GM19468 (cell line): ENCODE measurements around the gene NRSN1.
"Not testable (repeated sequence)": the region's sequence is repeated elsewhere in the genome, so short reads cannot be mapped to it uniquely, and the experiment has no call there.

Experiments
- ATAC-seq: cut with Tn5 transposase; IDR thresholded peaks from one replicate; pipeline ENCODE4 v1.9.1; 2021; ENCODE audit warnings: mild to moderate bottlenecking, moderate library complexity, moderate number of reproducible peaks; ENCODE audit not compliant: unreplicated experiment; ENCODE audit errors: extremely low read depth

The NRSN1 gene

DNA sequence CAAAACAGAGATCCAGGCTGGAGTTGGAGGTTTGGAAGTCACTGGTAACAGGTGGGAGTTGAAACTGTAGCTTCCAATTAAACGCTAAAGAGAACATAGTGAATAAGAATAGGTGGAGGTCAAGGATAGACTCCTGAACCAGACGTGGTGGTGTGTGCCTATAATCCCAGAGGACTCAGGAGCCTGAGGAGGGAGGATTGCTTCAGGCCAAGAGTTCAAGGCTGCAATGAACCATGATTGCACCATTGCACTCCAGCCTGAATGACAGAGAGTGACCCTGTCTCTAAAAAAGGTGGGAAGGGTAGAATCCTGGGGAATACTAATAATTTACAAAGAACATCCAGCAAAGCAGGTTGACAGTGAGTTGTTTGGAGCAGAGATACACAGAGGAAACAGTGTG, 13.6 kb downstream of the NRSN1 start:
- no peak for ATAC-seq

DNA sequence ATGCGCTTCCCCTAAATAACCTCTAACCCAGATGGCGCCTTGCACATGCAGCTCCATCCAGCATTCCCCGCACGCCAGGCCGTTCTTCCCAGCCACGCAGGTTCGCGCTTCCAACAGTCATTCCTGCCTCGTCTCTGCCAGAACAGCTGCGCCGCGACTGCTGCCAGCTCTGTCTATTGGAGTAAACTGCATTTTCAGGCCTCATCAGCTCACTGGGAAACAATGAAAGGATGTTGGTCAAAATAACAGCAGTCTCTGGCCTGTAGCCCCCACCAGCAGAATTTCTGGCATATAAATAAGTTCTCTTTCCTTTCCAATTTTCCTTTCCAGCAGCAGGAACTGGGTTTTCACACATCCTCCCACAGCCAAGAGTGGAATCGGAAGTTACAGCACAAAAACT, 14.6 kb downstream of the NRSN1 start:
- no peak for ATAC-seq

DNA sequence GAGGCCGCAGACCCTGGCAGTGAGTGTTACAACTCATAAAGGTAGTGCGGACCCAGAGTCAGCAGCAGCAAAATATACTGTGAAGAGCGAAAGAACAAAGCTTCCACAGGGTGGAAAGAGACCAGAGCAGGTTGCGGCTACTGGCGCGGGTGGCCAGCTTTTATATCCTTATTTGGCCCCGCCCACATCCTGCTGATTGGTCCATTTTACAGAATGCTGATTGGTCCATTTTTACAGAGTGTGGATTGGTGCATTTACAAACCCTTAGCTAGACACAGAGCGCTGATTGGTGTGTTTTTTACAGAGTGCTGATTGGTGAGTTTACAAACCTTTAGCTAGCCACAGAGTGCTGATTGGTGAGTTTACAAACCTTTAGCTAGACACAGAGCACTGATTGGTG, 16.7 kb downstream of the NRSN1 start:
- not testable (repeated sequence) for ATAC-seq

DNA sequence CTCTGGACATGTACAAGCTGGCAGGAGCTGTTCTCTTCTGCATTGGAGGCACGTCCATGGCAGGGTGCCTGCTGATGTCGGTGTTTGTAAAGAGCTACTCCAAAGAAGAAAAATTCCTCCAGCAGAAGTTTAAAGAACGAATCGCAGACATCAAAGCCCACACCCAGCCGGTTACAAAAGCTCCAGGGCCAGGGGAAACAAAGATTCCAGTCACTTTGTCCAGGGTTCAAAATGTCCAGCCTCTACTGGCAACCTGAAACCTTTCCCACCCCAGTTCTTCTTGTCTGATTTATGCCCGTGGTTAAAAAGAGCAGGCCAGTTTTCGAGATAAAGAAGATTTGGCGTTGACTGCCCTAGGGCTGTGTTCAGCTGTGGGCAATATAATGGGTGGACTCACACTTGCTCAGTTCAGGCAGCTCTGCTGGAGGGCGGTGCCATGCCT, 19.7 kb downstream of the NRSN1 start:
- ATAC-seq, result no peak

DNA sequence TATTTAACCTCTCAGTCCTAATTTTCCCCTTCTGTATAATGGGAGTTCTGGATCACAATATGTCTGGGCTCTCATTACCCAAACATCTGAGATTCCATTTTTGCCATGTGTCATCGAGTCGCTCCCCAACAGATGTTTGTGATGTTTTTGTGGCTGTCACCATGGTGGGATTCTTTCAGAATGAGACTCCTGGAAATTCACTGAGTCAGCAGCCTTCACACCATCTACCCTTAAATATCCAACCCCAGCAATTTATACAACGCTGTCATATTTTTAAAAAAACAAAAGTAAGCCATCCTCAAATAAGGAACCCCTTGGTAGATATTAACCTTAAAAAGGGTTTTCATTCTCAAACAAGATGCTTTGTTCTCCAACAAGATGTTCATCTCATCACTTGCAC, 20.9 kb downstream of the NRSN1 start:
- ATAC-seq, result no peak

DNA sequence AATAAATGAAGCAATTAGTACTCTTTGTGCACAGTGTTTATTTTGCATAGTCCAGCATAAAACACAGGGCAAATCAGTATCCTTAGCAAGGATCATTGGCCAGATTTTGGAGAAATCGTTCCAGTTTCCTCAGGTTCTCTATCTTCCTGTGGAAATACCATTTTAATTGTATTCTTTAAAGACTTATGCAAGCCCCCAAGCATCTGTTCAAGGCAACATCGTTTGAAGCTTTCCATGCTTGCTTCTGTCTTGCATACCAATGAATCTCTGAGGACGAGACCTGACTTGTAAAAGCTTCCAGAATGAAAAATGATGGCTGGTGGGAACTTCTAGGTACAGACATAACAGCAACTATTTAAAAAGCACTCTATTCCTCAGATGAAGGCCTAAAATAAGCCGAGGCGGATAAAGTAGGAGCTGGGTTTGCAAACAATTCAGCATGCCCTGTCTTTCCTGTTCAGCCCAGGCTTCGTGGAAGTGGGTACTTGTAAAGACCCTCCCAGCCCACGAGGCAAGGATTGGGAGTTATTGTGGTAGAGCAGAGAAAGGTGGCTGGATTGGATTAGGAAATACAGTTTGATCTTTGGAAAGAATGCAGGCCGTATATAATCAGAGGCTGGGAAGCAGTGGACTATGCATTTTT, 21.6 kb downstream of the NRSN1 start:
- ATAC-seq, result no peak

DNA sequence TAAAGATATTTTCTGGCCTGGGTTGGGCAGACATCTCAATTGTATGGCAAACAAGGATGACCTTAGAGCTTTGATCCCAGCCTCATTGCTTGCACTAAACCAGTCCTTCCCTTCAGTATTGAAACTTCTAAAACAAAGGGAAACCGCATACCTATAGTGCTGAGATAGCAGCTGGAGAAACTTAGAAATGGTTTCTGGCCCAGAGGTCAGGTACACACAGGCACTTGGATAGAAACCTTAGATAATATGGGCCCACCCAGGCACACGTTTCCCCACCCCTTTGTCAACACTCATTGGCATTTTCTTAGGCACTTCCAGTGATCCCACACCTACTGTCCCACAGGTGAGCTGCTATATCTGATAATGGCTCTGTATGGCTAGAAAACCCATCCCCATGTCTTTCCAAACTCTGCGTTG, 22.1 kb downstream of the NRSN1 start:
- ATAC-seq, result no peak

DNA sequence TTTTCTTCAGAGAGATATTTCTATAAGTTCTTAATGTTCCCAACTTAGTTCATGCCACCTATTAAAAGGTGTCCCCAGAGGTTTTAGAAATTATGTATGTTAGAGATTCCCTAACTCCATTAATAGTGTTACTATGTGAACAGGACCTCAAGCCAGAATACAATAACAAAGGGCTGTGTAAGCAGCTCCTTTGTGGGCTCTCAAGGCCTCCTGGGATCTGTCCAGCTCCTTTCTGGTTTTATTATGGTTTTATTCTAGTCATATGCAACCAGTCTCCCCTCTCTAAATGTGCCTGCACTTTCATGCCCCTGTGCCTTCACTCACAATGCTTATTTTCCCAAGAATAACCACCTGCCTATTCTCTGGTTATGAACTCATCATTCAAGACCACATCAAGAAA, 22.7 kb downstream of the NRSN1 start:
- ATAC-seq, result no peak

DNA sequence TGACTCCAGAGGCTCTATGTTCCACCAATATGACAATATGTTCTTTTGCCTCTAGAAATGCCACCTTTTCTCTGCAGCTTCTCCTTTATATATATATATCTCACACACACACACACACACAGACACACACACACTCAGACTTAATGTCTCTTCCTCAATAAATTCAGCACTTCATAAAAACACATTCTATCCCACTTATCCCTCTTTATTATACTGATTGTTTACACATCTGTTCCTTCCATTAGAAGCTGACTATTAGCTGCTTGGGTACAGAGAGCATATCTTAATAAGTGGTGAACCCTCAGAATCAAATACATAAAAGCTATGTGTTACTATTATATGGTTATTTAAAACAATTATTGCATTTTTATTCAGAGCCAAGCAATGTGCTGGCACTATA, 23.3 kb downstream of the NRSN1 start:
- ATAC-seq, result no peak

DNA sequence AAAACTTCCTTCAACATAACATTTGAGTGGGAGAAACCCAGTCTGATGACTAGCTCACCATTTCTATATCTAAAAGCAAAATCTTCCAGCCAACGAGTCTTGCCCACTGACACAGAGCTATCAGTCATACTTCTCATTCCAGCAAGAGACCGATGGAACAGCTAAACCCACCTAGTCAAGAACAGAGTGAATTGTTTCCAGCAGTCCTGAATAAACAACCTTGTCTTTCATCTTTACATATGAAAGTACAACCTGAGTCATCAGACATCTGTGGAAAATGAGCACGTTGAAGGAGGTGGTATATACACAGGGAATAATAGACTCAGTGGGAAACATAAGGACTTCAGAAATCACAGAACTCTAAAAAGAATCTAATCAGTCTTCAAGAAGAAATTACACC, 23.8 kb downstream of the NRSN1 start:
- ATAC-seq, result no peak

DNA sequence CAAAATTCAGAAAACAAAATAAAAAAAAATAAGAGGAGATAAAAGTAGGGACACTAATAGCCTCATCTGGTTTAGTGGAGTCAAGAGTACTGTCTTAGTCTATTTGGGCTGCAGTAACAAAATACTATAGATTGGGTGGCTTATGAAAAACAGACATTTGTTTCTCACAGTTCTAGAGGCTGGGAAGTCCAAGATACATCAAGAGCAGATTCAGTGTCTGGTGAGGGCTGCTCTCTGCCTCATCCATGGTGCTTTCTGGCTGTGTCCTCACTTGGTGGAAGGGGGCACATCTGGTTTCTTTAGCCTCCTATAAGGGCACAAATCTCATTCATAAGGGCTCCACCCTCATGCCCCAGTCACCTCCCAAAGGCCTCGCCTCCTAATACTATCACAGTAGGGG, 26.0 kb downstream of the NRSN1 start:
- ATAC-seq, result no peak

DNA sequence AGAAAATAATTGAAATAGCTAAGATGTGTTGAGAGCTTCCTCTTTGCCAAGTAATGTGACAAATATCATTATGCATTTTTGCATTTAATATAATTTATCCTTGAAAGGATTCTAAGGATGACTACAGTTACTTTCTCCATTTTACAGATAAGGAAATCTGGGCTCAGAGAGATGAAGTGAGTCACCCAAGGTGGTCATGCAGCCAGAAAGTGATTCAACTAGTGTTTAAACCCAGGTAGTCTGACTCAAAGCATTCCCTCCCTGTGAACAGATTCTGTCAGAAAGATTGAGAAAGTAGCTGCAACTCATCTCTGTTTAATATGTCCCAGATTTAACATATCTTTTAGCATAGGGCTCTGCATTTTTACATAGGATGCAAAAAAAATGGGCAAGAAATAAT, 28.1 kb downstream of the NRSN1 start:
- ATAC-seq, result no peak

DNA sequence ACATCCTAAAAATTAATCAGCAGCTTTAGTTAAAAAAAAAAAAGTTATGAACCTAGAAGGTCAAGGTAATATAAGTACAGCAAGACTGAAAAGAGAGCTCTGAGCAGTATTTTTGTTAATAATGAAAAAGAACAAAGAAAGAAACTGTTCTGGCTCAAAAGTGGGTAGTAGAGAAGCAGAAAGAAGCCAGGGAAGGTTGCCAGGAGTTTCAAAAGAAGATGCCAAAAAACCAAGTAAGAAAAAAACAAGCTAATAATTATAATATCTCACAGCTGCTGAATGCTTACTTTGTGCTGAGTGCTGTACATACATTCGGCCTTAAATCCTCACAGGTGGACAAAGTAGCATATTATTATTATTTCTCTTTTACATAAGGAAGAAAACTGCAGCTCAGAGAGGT, 31.9 kb downstream of the NRSN1 start:
- ATAC-seq, result no peak

DNA sequence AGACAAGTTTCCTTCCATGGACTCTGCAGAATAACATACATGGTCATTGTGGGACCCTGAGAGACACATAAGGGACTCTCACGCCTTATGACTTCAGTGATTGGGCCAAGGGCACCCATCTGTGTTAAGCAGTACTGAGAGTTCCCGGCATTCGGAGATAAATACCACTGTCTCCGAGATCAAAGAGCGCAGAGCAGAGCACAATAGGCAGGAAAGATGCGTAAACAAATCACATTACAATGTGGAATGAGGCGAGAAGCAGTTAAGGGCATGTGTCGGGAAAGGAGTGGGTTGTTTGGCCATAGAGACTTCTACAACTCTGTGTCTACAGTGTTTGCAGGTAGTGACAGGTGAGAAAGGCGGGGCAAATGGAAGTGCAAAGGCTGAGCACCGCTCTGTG, 57.6 kb downstream of the NRSN1 start:
- no peak for ATAC-seq

DNA sequence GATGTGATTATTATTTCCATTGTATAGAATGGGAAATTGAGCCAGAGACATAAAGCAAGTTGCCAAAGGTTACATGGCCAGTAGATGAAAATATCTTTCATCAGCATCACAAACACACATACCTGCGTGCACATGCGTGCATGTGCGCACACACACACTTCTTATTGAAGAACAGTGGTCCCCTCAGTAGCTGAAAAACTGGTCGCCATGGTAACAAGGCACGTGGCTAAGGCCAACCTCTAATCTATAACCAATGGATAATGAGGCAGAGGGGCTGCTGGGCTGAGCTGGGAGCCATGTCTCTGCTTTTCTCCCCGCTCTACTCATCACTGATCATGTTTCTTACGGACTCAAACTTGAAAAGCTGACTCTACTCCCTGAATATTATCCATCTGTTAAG, 60.3 kb downstream of the NRSN1 start:
- no peak for ATAC-seq

DNA sequence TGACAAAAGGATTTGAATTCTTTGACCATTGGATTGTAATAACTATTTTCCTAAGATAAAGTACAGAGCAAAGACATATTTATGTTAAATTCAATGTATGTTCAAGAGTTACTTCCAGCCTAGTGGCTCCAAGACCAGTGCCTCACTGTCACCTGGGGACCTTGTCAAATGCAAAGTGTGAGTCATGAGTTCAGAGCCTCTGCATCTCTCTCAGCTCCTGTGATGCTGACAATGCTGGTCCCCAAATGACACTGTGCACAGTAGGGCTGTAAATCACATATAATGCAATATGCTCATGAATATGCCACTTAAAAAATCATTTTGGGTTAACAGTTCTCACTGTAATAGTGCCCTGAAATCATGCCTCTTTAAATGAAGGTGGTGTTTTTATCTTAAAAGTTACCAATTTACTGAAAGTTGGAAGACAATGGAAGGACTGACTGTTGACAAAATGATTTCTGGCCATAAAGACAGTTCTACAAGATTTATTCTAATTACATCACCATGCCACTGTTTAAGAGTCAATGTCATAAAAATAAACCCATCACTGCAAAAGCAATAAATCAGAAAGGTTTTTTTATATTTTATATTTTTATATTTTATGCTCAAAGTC, 62.1 kb downstream of the NRSN1 start:
- no peak for ATAC-seq

DNA sequence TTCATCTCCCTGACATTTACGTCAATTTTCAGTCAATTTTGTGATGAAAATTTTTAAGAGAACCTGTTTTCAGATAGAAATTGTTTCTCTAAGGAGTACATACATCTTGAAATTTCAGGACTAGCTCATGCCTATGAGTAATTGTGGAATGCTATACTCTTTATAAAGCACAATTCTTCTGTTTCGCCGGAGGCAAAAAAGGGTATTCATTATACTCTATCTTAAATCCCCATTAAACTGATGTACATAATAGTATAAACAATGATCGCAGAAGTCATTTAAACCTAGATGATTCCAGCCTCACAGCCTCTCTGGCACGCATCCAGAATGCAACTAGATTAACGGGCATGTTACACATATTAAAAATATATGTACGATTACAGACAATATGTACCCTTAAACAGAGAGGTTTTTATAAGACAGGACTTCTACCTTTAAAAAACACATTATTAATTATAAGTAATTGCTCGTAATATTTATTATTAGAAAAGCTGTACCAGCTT, 62.6 kb downstream of the NRSN1 start:
- no peak for ATAC-seq

DNA sequence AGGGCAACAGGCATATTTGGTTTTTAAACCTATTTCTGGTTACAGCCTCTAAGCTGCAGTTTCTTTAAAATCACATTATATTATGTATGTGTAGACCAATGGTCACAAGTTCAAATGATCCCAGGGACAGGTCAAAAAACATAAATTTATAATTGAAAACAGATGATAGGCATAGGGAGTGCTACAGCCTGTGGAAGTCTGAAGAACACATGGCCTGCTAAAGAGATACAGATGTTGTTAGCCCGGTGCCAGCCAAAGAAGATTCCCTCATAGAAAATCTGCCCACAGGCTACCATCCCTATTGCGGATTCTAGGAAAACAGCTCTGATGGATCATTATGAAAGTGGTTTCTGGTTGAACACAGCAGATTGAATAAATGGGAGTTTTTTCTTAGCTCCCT, 65.3 kb downstream of the NRSN1 start:
- ATAC-seq, result no peak

DNA sequence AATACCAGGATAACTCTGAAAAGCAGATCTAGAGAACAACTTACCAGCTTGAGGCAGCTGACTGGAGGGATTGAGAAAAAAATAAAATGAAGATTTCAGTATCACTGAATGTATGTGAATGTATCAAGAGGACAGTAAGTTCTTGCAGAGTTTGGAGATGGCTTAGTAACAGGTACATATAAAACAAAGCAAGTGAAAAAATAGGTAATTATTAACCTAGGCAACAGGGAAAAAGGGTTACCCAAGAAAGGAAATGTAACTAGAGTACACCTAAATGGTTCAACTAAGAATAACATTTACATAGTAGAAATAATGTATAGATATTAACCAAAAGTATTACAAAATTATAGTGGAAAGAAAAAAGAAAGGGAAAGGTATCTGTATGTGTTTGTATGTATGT, 67.3 kb downstream of the NRSN1 start:
- ATAC-seq, result no peak

DNA sequence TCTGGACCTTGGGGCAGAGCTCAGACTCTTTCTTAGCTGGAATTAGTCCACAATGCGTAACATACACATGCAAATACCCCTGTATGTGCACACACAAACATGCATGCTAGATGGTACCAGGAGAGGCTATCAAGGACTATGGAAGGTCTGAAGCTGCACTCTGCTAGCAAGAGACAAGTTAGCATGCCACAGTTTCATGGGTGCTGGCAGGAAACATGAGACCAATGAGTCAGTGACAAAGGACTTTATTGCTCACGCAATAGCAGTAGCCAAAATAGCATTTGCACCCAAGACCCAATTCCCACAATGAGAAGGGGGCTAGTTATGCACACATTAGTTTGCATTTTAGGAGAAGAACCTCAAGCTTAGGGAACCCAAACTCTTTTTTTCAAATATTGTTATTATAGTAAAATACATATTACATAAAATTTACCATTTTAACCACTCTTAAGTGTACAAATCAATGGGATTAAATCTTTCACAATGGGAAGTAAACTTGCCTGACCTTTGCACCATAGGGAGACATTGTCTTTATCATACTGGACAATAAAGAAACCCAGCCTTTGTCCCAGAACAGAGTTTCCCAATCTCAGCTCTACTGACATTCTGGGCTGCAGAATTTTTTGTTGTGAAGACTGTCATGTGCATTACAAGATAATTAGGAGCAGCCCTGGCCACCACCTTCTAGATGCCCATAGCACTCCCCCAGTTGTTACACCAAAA, 69.1 kb downstream of the NRSN1 start:
- no peak for ATAC-seq

DNA sequence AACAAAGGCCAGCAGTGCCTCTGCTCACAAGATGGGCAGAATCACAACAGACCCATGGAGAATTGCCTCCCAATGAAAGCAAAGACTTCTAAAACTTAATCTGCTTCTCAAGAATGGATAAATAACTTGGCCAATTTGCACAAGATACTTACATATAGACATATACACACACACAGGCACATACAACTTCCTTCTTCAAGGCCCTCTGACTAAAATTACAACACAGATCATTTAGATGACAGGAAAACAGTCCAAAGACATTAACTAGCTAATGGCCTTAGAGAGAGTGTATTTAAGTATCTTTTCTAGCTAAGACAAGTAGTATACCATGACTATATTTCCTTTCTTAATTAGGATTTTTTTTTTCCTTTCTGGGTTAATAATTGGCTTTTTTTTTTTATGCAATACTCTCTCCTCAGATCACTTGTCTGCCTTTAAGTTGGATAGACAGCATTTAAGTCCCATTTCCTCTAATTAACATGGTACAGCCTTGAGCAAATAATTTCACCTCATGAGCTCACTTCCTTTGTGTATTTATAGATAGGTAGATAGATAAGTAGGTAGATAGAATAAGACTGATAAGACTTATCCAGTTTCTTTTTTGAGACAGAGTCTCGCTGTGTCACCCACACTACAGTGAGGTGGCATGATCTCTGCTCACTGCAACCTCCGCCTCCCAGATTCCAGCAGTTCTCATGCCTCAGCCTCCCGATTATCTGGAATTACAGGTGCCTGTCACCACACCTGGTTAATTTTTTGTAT, 70.0 kb downstream of the NRSN1 start:
- ATAC-seq, result no peak
